NCI-H1436 treated with DMSO at 0.1 percent for 48 hours (cell line): ENCODE results near the gene CRIM1.
"Not testable (repeated sequence)": the region's sequence is repeated elsewhere in the genome, so short reads cannot be mapped to it uniquely, and the experiment has no call there.

ENCODE experiments used
- DNase-seq: peaks from one replicate; lab custom pipeline; 2025; lab: John Stamatoyannopoulos, UW

The CRIM1 gene

GRCh38 chr2:36351736-36352349 lies 3.7 kb upstream of the CRIM1 start:
- no peak for DNase-seq

DNA sequence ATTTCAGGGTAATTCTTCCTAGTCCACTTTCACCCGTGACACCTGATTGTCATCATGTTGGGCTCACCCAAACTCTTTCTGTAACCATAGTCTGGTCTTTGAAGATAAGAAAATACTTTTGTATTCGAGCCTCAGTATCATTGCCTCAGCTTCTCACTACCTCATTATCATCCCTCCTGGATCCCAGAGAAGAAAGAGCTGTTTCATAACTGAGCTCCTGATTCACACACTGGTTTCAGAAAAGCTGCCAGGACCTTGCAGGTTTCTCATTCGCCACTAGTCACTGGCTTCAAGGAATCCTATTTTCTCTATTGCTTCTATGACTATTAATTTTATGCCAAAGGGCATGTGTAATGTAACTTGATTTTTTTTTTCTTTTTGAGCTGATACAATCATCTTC lies 2.9 kb upstream of the CRIM1 start:
- no peak for DNase-seq

GRCh38 chr2:36354811-36355150 lies 797 bp upstream of the CRIM1 start:
- no peak for DNase-seq

- DNase-seq = no peak
These were observed 316 bp downstream of the CRIM1 start for GRCh38 chr2:36355890-36356297.

- no peak for DNase-seq
These were observed 866 bp downstream of the CRIM1 start for GRCh38 chr2:36356298-36356989.

GRCh38 chr2:36356990-36357846 lies 1.6 kb downstream of the CRIM1 start:
- DNase-seq = no peak

DNA sequence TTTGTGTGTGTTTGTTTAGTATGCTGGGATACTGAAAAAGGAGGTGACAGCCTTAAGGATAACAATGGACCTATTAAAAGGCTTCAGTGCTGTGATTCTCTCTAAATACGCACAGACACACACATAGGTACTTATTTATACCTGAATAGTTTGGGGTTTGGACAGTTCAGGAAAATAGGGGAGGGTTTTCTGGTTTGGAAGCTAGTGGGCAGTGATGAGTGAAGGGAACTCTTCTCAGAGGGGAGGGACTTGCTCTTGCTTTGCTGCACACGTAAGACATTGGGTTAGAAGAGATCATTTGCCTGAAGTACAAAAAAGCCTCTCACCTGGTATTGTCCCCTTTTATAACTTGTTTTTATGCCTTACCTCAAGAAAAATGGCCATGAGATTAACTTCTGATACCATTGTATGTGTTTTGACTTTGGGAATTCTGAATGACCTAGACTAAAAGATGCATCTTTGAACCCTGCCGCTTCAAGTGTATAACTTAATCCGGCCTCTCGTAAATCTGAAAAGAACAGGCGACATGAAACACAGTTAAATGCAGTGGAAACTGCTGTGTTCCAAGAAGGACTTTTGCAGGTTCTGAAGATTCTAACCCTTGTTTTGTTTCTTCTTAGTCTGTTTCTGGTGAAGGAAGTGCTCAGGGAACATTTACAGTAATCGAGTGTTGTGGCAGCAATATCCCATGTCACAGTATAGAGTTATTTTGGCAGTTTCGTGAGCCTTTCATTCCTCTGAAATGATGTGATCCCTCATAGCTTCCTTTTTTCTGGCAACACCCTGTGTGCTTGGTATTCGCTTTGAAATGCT lies 2.5 kb downstream of the CRIM1 start:
- DNase-seq = no peak

- DNase-seq = no peak
These were observed 3.5 kb downstream of the CRIM1 start for GRCh38 chr2:36359067-36359466.

DNA sequence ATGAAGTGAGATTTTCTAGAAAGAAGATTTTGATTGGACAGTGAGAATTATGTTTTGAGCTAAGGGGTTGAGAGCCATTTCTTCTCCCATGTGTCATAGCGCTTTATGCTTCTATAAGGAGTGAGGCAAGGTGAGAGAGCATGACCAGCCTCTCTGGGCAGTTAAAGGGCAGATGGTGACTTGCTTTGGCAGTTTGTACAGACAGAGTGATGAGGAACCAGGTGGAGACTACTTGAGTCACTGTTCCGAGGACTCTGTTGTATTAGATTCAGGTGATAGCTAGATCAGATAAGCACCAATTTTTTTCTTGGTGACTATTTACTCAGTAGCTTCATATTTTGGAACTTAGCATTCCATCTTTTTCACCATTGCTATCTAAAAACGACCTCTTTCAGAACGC lies 4.5 kb downstream of the CRIM1 start:
- no peak for DNase-seq

DNA sequence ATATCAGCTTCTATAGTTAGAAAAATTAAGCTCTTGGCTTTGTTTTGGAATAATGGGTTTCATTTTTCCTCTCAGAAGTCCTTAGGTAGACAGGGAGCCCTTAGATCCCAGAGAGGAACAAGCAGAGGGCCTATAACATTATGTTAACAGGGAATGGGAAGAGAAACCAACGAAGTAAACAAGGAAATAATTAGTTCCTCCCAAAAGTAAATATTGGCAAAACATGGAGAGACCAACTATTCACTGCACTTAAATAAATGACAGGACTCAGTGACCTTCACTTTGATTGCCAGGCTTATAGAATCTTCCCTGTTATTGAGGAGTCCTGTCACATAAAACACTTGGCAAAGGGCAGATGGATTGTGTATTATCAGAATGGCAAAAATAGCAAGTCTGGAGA lies 5.3 kb downstream of the CRIM1 start:
- no peak for DNase-seq

DNA sequence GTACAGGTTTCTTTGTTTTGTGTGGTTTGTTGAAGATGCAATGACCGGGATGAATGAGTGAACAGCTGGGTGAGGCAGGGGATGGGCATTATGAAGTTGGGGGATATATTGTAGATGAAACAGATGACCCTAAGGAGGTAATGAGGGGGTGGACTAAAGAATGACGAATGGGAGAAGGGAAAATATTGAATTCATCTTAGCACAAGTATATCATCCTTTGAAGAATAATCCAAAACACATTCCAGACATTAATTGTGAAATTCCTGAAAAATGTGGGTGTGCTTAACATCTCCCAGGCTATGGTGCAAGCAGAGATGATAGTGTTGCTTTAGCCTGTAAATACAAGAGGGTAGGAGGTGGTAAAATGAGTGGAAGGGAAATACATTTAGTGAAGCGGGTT lies 5.8 kb downstream of the CRIM1 start:
- no peak for DNase-seq

DNA sequence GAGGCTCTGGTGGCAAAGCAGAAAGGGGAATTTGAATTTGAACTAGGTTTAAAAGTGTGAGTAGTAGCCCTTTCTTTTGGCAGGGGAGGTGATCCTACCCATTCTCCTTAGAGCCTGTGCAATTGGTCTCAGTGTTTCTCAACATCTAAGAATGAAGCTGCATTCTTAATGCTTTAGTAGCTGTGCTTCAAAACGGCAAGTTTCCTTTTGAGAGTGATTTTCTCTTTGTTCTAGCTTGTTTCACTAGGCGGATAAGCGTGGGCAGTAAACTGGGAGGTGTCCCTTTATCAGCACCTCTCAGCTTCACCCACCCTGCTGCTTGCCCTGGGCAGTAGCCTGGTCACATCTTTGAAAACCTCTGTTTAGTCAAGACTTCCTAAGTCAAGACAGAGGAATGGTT lies 6.7 kb downstream of the CRIM1 start:
- no peak for DNase-seq

- not testable (repeated sequence) for DNase-seq
These were observed 7.5 kb downstream of the CRIM1 start for GRCh38 chr2:36363085-36363484.

- no peak for DNase-seq
These were observed 11.0 kb downstream of the CRIM1 start for GRCh38 chr2:36366491-36367120.

DNA sequence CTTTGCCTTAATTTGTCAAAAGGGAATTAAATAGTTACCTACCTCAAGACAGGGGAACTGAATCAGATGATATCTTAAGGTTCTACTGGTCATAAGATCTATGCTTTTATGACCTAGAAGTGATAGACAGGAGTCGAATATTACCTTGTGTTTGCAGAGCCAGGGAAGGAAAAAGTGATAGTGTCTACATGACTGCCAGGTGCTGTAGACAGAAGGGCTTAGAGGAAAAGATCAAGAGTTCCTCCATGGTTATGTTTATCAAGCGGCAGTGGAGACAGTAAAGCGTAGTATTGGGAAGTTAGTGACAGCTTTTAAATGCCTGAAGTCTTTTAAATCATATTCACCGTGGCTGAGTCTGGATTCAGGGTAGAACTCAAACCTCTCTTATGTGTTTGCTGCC lies 11.9 kb downstream of the CRIM1 start:
- no peak for DNase-seq

GRCh38 chr2:36367895-36368353 lies 12.3 kb downstream of the CRIM1 start:
- no peak for DNase-seq

- DNase-seq = no peak
These were observed 12.9 kb downstream of the CRIM1 start for GRCh38 chr2:36368438-36368837.

DNA sequence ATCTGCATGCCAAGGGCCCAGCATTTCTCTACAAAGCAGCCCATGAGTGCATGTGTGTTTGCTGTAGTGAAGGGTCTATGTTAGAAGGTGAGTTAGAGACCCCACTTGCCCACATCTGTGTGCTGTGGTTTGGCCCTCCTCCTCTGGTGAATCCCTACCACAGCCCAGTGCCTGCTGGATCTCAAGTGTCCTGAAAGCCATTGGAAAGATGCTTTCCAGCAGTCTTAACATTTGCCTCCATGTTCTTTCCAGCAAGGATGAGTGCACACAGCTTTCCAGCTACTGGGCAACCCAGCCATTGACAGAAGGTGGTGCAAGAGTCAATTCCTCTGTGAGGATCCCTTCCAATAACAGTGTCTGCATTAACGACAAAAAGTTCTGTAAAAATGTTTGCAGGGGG lies 13.6 kb downstream of the CRIM1 start:
- no peak for DNase-seq

GRCh38 chr2:36369716-36370115 lies 14.1 kb downstream of the CRIM1 start:
- DNase-seq = no peak

DNA sequence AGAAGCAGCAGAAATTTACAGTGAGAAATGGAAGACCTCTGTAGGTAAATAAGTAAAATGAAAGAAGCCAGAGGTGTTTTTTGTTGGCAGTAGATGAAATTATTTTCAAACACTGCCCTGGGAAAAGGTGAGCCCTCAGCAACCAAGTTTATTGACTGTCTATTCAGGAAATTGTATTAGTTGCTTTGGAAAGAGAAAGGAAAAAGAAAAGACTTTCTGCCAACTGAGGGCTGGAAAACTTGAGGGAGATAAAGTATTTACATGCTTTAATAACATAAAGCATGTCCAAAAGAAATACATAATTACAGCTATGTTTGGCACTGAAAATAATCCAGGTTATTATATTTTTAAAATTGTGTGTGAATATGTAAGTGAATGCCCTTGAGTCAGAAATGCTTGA lies 14.7 kb downstream of the CRIM1 start:
- DNase-seq = no peak

- no peak for DNase-seq
These were observed 15.7 kb downstream of the CRIM1 start for GRCh38 chr2:36371070-36371874.
